ES-I3 (cell line): ENCODE measurements around the gene PFN1.

ENCODE experiments used
- H3K36me3 ChIP-seq: 2 replicates; pipeline ENCODE4 v1.6.1; 2013; ENCODE audit warnings: mild to moderate bottlenecking, low read length, control low read depth, moderate library complexity; ENCODE audit not compliant: insufficient read depth
- H3K4me1 ChIP-seq: 2 replicates; pipeline ENCODE4 v1.6.1; 2013; ENCODE audit warnings: mild to moderate bottlenecking, control low read depth, low read length; ENCODE audit not compliant: insufficient read depth
- H3K9ac ChIP-seq: 2 replicates; pipeline ENCODE4 v1.6.1; 2013; ENCODE audit warnings: low read depth, mild to moderate bottlenecking, low read length, moderate library complexity
- H3K9me3 ChIP-seq: 2 replicates; pipeline ENCODE4 v1.6.1; 2013; ENCODE audit warnings: mild to moderate bottlenecking, low read length, moderate library complexity; ENCODE audit not compliant: control insufficient read depth, insufficient read depth

The PFN1 gene

GRCh38 chr17:4956493-4957061, 8.2 kb upstream of the PFN1 start:
- Histone ChIP-seq H3K4me1 (peaks cover 4% of the 10 kb centered on the region; the same call in 1 of the 2 replicates), H3K9me3 (no peaks in the 10 kb centered on the region), H3K36me3 (no peaks in the 10 kb centered on the region)

GRCh38 chr17:4955091-4955490, 6.8 kb upstream of the PFN1 start:
- H3K4me1 ChIP-seq, result peaks cover 5% of the 10 kb centered on the region; the same call in 1 of the 2 replicates
- H3K9ac ChIP-seq, result no peak overlapping the region

More at GRCh38 chr17:4956493-4957061, 8.2 kb upstream of the PFN1 start:
- no peak overlapping the region for H3K9ac ChIP-seq

GRCh38 chr17:4953451-4953961, 5.2 kb upstream of the PFN1 start:
- Histone ChIP-seq H3K9me3 (no peaks in the 10 kb centered on the region), H3K4me1 (peaks cover 5% of the 10 kb centered on the region; the same call in 1 of the 2 replicates), H3K36me3 (no peaks in the 10 kb centered on the region), H3K9ac (no peak overlapping the region)

More at GRCh38 chr17:4955091-4955490, 6.8 kb upstream of the PFN1 start:
- Histone ChIP-seq H3K36me3 (no peaks in the 10 kb centered on the region), H3K9me3 (no peaks in the 10 kb centered on the region)

GRCh38 chr17:4951486-4951885, 3.2 kb upstream of the PFN1 start:
- H3K9ac ChIP-seq, result peak overlapping the region; percentile 81; the same call in 1 of the 2 replicates

GRCh38 chr17:4950746-4951204, 2.4 kb upstream of the PFN1 start, which contains the start of gene ENO3:
TSS of gene ENO3 (plus strand) at chr17:4951119. CDS start at chr17:4951830, 711 bp downstream.
- H3K4me1 ChIP-seq, result peaks cover 11% of the 10 kb centered on the region
- peaks cover 9% of the 10 kb centered on the region for H3K36me3 ChIP-seq
- H3K9me3 ChIP-seq, result no peaks in the 10 kb centered on the region
- peak within 1 kb of the TSS; percentile 81 for H3K9ac ChIP-seq

More at GRCh38 chr17:4951486-4951885, 3.2 kb upstream of the PFN1 start:
- Histone ChIP-seq H3K9me3 (no peaks in the 10 kb centered on the region), H3K36me3 (peaks cover 3% of the 10 kb centered on the region), H3K4me1 (peaks cover 5% of the 10 kb centered on the region; the same call in 1 of the 2 replicates)

GRCh38 chr17:4950075-4950745, 1.9 kb upstream of the PFN1 start:
- Histone ChIP-seq H3K9me3 (no peaks in the 10 kb centered on the region), H3K9ac (peak overlapping the region; percentile 81), H3K36me3 (peaks cover 9% of the 10 kb centered on the region), H3K4me1 (peaks cover 16% of the 10 kb centered on the region)

- peak overlapping the region; percentile 76 for H3K9ac ChIP-seq
- H3K9me3 ChIP-seq, result no peaks in the 10 kb centered on the region
- H3K36me3 ChIP-seq, result peaks cover 9% of the 10 kb centered on the region
- peaks cover 22% of the 10 kb centered on the region for H3K4me1 ChIP-seq
Observed at GRCh38 chr17:4949321-4950074, 1.2 kb upstream of the PFN1 start.

- Histone ChIP-seq H3K36me3 (peaks cover 9% of the 10 kb centered on the region), H3K4me1 (peaks cover 25% of the 10 kb centered on the region), H3K9me3 (no peaks in the 10 kb centered on the region), H3K9ac (peak overlapping the region; percentile 76)
Observed at GRCh38 chr17:4948931-4949320, 596 bp upstream of the PFN1 start.

GRCh38 chr17:4947411-4948165, 742 bp downstream of the PFN1 start:
- Histone ChIP-seq H3K9me3 (no peaks in the 10 kb centered on the region), H3K9ac (peak overlapping the region; percentile 76), H3K4me1 (peaks cover 25% of the 10 kb centered on the region), H3K36me3 (peaks cover 9% of the 10 kb centered on the region)

- peaks cover 9% of the 10 kb centered on the region for H3K36me3 ChIP-seq
Observed at GRCh38 chr17:4947010-4947410, 1.3 kb downstream of the PFN1 start.

GRCh38 chr17:4946312-4946976, 1.9 kb downstream of the PFN1 start:
- Histone ChIP-seq H3K9ac (peak overlapping the region; percentile 76), H3K36me3 (peaks cover 9% of the 10 kb centered on the region), H3K9me3 (no peaks in the 10 kb centered on the region), H3K4me1 (peaks cover 20% of the 10 kb centered on the region)

More at GRCh38 chr17:4947010-4947410, 1.3 kb downstream of the PFN1 start:
- H3K9me3 ChIP-seq, result no peaks in the 10 kb centered on the region
- peak overlapping the region; percentile 76 for H3K9ac ChIP-seq
- H3K4me1 ChIP-seq, result peaks cover 25% of the 10 kb centered on the region

GRCh38 chr17:4945944-4946280, 2.4 kb downstream of the PFN1 start:
- Histone ChIP-seq H3K9ac (0 out of 2 replicates have a peak overlapping the region, but pooled peaks have one; percentile 76), H3K36me3 (peaks cover 9% of the 10 kb centered on the region), H3K4me1 (peaks cover 20% of the 10 kb centered on the region), H3K9me3 (no peaks in the 10 kb centered on the region)

GRCh38 chr17:4945176-4945943, 3.0 kb downstream of the PFN1 start:
- no peak overlapping the region for H3K9ac ChIP-seq
- peaks cover 20% of the 10 kb centered on the region for H3K4me1 ChIP-seq
- H3K9me3 ChIP-seq, result no peaks in the 10 kb centered on the region
- peaks cover 9% of the 10 kb centered on the region for H3K36me3 ChIP-seq
